ENCODE measurements around the gene EN1. TPM values are rescaled to one million over a fixed set of nuclear protein-coding genes. Genes with fewer than 3 reads are reported as not detected.

EN1 gene
- total and polyA plus RNA-seq, 2 of the 4 experiments (the other 2 are of a cell fraction): not detected

GRCh38 chr2:118834901-118835745 lies 12.3 kb downstream of the EN1 start:
- POLR2A ChIA-PET (ENCODE audit: unreplicated experiment): no interaction called here
- no peak overlapping the region for H3K9ac ChIP-seq (ENCODE audit: low read depth, low read length)

More at GRCh38 chr2:118834901-118835745, 12.3 kb downstream of the EN1 start:
- CTCF ChIA-PET: interaction anchor here (0.6 kb wide), 1 partner anchor 84 kb away, joined by 3 read pairs; no protein-coding TSS in a partner anchor
- Histone ChIP-seq H2BK15ac (ENCODE audit: low read depth, low read length) (no peak overlapping the region), H2BK120ac (ENCODE audit: low read depth, low read length) (no peak overlapping the region), H4K5ac (ENCODE audit: low read depth, low read length) (no peak overlapping the region), H2AK5ac (ENCODE audit: low read depth, low read length) (no peak overlapping the region), H3K27ac (ENCODE audit: insufficient read depth, low read length) (no peak overlapping the region), H3K36me3 (ENCODE audit: control insufficient read depth, insufficient read depth, low read length) (no peaks in the 10 kb centered on the region), H3K14ac (replicated peaks; ENCODE audit: low read depth, low read length) (no peak overlapping the region), H3K79me1 (ENCODE audit: low read depth in 1 of 2, low read length in 2 of 2) (no peaks in the 10 kb centered on the region), H2AK9ac (replicated peaks; ENCODE audit: low read depth, low read length, poor library complexity) (no peak overlapping the region), H3K18ac (ENCODE audit: low read depth, low read length) (no peak overlapping the region), H2BK5ac (ENCODE audit: low read depth, low read length, poor library complexity, severe bottlenecking) (no peak overlapping the region), H3K4me3 (ENCODE audit: insufficient read depth, low read depth, low read length) (peak overlapping the region; percentile 21; the same call in 1 of the 2 replicates), H3K9me3 (ENCODE audit: control insufficient read depth, insufficient read depth, low read length) (no peaks in the 10 kb centered on the region), H3K4me2 (ENCODE audit: low read depth, low read length) (peak overlapping the region; percentile 10; the same call in 1 of the 2 replicates), H3K4me1 (ENCODE audit: control insufficient read depth, insufficient read depth, low read length) (no peaks in the 10 kb centered on the region), H4K91ac (ENCODE audit: insufficient read depth, low read depth, low read length) (no peak overlapping the region), H2AFZ (replicated peaks; ENCODE audit: low read length, poor library complexity) (peak overlapping the region; percentile 56), H4K20me1 (ENCODE audit: insufficient read depth, low read length) (no peaks in the 10 kb centered on the region), H4K8ac (ENCODE audit: low read depth in 2 of 2, low read length in 2 of 2) (no peak overlapping the region), H3K27me3 (ENCODE audit: control insufficient read depth, insufficient read depth, low read length) (peaks cover 86% of the 10 kb centered on the region), H2BK20ac (ENCODE audit: low read depth, low read length) (no peak overlapping the region), H3K4ac (ENCODE audit: low read depth, low read length) (no peak overlapping the region), H3K56ac (ENCODE audit: extremely low read depth, insufficient read depth, low read length) (no peak overlapping the region), H3K9me1 (ENCODE audit: insufficient read depth, low read length) (no peaks in the 10 kb centered on the region), H3K23ac (ENCODE audit: low read depth, low read length) (no peak overlapping the region; the same call in 1 of the 2 replicates)
- dilution Hi-C loops (cut with HindIII; ENCODE audit: low sequenced_read_pairs, unreplicated experiment) (no loop called here), in situ Hi-C loops (cut with MboI; ENCODE audit: low sequenced_read_pairs) (no loop called here), intact Hi-C loops (cut with micrococcal nuclease) (no loop called here)
- whole genome bisulfite sequencing, 2 experiments (ENCODE audit: extremely low coverage in 2 of 2, insufficient read length in 1 of 2): 2% methylated on average over 12 of the region's 61 CpGs; no CpG with 5 or more reads in 1 of the 2 experiments
- no peak for ATAC-seq (ENCODE audit: low read depth)
- DNase-seq: no peak
- BruUV-seq (replicated peaks): no TSS peak
- TF ChIP-seq NFE2L2 (IDR thresholded peaks at IDR 0.05; ENCODE audit: low read depth, low read length): no peak
- no peak for TF ChIP-seq CTCF (conservative IDR thresholded peaks at IDR 0.05; ENCODE audit: low read depth, low read length)

Data from IMR-90 (cell line).